GM19468 (cell line): Measurements from ENCODE around the gene CCDC107.

Experiments used
- ATAC-seq: cut with Tn5 transposase; IDR thresholded peaks from one replicate; pipeline ENCODE4 v1.9.1; 2021; ENCODE audit warnings: mild to moderate bottlenecking, moderate library complexity, moderate number of reproducible peaks; ENCODE audit not compliant: unreplicated experiment; ENCODE audit errors: extremely low read depth

Gene CCDC107

DNA sequence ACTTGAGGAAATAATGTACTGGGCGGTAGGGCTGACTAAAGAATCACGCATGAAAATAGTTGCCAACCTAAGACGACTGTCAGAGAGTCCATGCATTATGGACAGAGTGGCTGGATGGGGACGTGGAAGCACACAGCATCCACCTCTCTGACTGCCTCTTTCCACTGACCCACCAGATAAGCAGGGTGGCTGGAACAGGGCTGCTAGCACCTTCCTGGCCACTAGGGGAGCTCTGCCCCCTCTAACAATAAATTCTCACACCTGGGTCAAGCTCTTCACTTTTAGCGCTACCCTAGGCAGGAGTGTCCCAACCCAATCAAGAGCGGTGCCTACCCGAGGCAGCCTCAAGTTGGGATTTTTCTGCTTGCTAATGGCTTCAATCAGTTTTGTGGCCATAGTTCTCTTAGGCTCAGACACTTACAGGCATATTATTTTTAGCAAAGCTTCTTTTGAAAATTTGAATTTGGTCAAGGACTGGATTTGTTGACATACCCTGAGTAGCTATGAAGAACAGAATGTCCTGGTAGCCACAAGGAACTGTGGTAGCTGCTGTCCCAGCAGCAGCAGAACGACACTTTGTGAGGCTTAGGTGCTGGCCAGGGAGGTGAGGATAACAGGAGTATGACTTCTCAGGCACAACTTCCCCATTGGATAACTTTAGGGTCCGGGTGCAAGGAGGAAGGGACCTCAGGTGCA lies 38.6 kb downstream of the CCDC107 start:
- no peak for ATAC-seq

DNA sequence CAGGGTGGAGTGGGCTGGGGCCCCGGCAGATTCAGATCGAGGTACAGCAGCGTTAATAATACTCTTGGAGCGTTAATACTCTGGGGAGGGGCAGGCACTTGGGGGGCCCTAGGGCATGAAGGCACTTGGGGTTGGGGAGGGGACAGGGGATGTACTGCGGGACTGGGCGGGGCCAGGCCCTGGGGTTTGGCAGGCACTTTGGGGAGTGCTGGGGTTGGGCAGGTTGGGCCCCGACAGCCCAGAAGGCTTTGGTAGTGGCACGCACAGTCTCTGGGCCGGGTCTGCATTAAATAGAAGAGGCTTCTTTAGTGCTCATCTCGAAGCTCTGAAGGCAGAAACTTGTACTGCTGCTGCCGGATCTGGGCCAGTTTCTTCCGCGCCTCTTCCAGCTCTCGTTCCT lies 39.4 kb downstream of the CCDC107 start:
- no peak for ATAC-seq

DNA sequence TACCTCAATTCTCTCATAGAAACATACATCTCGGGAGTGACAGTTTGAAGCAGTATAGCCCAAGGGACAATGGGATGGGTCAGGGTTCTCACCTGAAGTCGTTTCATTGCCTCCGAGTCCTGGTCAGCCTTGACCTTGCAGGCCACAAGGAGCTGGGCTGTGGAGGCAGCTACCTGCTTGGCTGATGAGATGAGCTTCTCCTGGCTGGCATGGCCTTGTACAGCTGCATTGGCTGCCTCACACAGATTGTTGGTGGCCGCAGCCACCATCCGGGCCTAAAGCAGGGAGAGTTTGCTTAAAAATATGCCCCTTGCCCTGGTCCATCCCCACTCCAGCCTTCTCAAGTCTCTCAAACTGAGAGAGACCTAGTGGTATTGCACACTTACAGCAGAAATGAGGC lies 40.1 kb downstream of the CCDC107 start:
- no peak for ATAC-seq

DNA sequence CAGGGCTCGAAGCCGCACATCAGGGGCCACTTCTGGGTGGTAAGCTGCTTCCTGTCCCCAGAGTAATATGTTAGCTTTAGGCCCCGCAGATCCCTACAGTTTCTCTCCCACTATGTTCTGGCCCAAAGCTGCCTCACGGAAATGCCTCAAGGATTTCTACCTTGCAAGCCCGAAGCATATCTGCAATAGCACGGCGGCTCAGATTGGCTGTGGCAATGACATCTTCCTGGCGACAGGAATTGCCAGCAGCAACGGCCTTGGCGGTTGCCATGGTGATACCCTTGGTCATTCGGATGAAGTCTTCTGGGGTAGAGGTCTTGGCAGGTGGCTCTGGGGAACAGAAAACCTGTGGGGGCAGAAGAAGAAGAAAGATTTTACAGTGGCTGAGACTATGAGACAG lies 41.9 kb downstream of the CCDC107 start:
- ATAC-seq, result no peak

DNA sequence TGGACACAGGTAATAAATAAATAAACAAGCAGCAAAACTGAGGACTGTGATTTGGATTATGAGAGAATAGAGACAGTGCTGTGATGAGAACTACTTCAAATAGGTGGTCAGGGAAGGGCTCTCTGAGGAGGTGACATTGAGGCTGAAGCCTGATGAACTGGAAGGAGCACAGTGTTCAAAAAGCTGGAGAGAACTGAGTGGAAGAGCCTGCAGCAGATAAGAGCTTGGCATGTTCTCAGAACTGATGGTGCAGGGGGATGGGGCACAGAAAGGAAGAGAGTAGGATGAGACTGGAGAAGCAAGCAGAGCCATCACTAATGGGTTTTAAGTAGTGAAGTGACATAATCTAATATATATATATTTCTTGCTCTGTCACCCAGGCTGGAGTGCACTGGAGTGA lies 42.9 kb downstream of the CCDC107 start:
- no peak for ATAC-seq

DNA sequence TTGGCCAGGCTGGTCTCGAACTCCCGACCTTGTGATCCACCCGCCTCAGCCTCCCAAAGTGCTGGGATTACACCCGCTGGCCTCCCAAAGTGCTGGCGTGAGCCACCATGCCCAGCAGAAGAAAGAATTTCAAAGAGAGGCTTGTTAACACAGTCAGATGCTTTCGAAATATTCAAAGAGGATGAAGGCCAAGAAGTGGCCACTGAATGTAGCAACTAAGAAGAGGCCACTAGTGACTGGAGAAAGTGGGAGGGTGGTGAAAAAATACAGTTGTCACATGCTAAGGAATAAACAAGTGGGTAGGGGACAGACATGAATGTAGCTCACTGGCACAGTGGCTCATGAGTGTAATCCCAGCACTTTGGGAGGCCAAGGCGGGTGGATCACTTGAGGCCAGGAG lies 44.6 kb downstream of the CCDC107 start:
- no peak for ATAC-seq

DNA sequence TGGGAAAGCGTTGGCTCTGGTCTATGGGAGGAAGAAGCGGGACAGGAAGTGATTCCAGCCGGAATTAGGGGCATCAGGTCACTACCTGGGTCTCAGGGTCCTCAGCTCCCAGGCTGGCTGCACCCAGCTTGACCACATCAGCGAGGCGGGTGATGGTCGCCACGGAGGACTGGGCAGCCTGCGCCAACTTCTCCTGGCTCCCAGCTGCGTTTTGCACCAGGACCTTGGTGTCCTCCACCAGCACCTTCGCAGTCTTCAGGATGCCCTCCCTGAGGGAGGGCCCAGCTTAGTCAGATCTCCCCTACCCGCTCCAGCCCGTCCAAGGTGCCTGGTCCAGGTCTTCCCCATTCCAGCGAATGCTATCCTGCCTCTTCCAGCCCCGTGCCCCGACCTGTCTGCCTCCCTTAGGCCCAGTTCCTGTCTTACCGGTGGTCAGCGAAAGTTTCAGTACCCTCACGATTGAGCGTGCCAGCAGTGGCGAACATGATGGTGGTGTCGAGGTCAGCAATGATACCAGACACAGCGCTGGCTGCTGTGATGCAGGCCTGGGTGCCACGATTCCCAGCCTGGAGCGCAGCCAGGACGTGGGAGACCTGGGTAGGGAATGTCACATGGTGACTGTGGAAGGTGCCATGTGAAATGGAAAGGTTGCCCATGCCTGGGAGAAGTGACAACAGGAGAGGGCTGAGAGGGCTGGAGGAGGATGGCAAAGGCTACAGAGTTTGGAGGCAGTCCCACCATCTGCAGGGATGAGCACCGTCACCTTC lies 46.0 kb downstream of the CCDC107 start:
- no peak for ATAC-seq

DNA sequence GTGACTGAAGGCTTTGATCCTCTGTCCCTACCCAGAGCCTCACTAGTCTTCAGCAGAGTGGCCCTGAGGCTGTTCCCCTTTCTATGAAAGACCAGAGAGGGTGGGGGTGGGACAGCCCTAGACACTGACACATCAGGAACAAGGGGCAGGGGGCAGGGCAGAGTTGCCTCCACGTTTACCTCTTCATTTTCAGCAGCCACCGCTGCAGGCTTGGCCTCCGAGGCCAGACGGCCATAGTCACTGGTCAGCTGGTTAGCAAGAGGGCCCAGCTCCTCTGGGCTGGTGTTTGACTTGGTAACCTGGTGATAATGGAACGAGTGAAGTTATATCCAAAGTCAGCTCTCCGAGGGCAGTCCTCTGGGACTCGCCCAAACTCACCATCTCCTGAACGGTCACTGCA lies 47.3 kb downstream of the CCDC107 start:
- no peak for ATAC-seq

DNA sequence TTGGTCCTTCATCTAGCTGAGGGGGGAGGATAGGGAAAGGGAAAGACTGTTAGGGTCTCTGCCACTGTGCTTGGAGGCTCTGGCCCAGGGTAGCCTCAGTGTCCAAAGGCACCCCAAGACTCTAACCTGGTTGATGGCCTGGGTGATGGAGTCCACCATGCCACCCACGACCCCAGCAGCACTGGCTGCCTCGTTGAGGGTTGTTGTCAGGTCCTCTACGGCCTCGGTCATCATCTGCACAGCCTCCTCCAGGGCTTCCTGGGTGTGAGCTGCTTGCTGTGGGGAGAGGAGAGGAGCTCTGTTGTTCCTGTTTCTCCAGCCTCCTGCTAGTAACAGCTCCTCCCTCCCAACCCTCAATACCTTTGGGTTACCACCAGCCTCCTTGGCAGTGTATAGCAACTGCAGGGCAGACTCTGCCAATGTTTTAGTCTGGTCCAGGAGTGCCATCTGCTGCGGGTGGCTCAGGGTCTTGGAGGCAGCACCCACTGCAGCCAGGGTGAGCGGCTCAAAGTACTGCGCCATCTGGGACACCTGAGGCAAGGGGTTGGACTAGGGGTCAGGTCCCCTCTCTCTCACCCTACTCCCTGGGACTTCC lies 47.8 kb downstream of the CCDC107 start:
- no peak for ATAC-seq

DNA sequence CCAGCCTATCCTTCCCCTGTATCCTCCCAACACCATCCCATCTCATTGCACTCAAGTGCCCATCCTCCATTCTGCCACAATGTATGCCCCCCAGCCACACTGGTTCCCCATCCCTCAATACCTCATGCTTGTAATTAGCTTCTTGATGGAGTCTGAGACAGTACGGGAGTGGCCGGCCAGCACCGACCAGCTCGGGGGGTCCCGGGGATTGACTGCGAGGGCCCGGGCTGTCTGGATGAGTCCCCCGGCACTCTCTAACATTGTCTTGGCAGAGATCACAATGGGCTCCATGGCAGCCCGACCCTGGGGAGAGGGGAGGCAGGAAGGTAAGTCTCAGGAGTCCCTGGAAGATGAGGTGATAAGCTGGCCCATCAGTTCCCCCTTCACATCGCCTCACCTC lies 48.9 kb downstream of the CCDC107 start:
- no peak for ATAC-seq

DNA sequence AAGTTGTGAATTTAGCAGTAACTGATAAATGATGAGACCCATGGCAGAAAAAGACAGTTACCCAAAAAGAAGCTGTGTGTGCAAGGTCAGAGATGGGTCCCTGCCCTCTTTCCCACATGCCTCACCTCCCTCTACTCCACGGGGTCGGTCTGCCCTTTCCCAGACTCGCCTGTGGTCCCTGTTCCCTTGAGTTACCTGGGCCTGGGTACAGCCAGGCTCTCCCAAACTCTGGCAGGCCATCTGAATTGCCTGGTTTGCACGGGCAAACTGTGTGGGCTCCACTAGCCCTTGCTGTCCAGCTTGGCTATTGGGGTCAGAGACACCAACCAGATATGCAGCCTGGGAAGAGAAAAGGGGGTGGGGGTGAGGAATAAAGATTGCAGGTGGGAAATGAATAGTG lies 50.1 kb downstream of the CCDC107 start:
- ATAC-seq, result no peak

DNA sequence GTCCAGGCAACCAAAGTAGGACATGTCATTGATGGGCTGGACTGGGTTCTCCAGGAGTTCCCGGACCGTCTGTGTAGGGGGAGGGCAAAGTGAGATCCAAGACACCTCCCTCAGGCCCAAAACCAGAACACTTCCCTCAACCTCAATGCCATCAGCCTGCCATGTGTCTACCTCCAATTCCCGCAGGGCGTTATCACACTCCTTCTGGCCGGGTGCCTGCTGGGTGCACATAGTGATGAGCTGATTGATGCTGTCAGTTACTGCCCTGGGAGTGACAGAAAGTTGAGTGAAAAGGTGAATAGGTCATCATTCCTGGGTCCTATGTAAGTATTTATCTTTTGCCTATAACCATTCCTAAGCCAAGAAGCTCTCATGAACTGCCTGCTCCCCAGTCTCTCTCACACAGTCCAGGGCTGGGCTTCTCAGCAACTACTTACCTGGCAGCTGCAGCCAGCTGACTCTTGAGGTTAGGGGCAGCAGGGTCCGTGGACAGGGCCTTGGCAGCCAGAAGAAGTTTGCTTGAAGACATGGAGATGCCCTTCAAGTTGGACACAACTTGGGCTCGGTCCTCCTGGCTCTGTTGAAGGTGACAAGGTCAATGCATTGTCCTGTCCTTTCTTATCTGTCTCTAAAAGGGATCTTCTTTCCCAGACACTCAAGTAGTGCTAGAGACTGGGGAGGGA lies 52.9 kb downstream of the CCDC107 start:
- no peak for ATAC-seq
